ENCODE measurements around the gene TUBGCP2.

The TUBGCP2 gene, protein sequence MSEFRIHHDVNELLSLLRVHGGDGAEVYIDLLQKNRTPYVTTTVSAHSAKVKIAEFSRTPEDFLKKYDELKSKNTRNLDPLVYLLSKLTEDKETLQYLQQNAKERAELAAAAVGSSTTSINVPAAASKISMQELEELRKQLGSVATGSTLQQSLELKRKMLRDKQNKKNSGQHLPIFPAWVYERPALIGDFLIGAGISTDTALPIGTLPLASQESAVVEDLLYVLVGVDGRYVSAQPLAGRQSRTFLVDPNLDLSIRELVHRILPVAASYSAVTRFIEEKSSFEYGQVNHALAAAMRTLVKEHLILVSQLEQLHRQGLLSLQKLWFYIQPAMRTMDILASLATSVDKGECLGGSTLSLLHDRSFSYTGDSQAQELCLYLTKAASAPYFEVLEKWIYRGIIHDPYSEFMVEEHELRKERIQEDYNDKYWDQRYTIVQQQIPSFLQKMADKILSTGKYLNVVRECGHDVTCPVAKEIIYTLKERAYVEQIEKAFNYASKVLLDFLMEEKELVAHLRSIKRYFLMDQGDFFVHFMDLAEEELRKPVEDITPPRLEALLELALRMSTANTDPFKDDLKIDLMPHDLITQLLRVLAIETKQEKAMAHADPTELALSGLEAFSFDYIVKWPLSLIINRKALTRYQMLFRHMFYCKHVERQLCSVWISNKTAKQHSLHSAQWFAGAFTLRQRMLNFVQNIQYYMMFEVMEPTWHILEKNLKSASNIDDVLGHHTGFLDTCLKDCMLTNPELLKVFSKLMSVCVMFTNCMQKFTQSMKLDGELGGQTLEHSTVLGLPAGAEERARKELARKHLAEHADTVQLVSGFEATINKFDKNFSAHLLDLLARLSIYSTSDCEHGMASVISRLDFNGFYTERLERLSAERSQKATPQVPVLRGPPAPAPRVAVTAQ

GRCh38 chr10:133308421-133309099, at the start of gene TUBGCP2, which contains the start of gene ZNF511:
TSS of gene TUBGCP2 (minus strand) at chr10:133308872. CDS start at chr10:133302941, 5,931 bp downstream.
TSS of gene ZNF511 (plus strand) at chr10:133308914. CDS start at chr10:133308944, 30 bp downstream.
- H3K4me3 ChIP-seq (replicated peaks in 1 of 2; ENCODE audit: low read depth in 2 of 2, low read length in 2 of 2) = peak within 1 kb of the TSS; percentile 71 to 78
- TF ChIP-seq, protein P1, sequence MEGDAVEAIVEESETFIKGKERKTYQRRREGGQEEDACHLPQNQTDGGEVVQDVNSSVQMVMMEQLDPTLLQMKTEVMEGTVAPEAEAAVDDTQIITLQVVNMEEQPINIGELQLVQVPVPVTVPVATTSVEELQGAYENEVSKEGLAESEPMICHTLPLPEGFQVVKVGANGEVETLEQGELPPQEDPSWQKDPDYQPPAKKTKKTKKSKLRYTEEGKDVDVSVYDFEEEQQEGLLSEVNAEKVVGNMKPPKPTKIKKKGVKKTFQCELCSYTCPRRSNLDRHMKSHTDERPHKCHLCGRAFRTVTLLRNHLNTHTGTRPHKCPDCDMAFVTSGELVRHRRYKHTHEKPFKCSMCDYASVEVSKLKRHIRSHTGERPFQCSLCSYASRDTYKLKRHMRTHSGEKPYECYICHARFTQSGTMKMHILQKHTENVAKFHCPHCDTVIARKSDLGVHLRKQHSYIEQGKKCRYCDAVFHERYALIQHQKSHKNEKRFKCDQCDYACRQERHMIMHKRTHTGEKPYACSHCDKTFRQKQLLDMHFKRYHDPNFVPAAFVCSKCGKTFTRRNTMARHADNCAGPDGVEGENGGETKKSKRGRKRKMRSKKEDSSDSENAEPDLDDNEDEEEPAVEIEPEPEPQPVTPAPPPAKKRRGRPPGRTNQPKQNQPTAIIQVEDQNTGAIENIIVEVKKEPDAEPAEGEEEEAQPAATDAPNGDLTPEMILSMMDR (IDR thresholded peaks at IDR 0.05; ENCODE audit: low read depth, low read length) = peak; percentile 3
- peak; percentile 80 to 89 for DNase-seq (ENCODE audit: low read depth in 2 of 2)

DNA sequence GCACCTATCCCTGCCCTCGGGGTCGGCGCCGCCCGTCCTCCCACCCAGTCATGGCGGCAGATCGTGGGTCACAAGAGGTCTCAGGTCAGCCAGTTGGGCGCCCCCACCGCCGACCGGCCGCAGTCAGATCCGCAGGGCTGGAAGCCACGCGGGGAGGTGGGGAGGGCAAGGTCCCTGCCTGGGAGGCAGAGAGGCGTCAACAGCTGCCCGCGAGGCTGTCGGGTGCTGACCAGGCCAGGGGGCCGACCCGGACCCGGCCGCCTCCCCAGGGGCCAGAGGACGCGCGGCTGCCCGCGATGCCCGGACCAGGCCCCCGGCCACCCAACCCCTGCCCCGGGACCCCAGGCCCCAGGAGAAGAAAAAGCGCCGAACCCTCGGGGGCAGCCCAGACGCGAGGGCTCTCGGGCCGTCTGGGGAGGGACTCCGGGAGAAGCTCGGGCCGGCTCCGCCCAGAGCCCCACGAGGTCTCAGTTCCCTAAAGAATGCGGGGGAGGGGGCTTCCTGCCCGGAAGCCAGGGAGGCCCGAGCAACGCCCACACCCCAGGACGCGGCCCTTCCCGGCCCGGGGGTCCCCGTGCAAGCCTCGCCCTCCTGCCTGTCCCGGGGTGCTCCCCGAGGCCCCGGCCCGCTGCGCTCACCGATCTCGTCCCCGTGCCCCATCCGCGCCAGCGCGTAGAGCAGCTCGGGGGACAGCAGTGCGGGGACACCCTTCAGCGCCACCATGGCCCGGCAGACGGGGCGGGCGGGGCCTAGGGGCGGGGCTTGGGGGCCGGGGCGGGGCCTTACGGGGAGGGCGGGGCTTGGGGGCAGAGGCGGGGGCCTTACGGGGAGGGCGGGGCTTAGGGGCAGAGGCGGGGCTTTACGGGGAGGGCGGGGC, 48.9 kb upstream of the TUBGCP2 start, which contains the start of gene FUOM:
TSS of gene FUOM (minus strand) at position 735 of the 877 bp plus-strand sequence. CDS start at position 723, 12 bp downstream.
- TF ChIP-seq, protein P1 (IDR thresholded peaks at IDR 0.05; ENCODE audit: low read depth, low read length) = no peak
- peak within 1 kb of the TSS; percentile 50 to 53 for H3K4me3 ChIP-seq (replicated peaks in 1 of 2; ENCODE audit: low read depth in 2 of 2, low read length in 2 of 2)
- DNase-seq (ENCODE audit: low read depth in 2 of 2) = peak in 1 of 2 donors; percentile 64

GRCh38 chr10:133356549-133357284, 48.0 kb upstream of the TUBGCP2 start:
- TF ChIP-seq, protein P1 (IDR thresholded peaks at IDR 0.05; ENCODE audit: low read depth, low read length) = no peak
- peak overlapping the region; percentile 50 to 53 for H3K4me3 ChIP-seq (replicated peaks in 1 of 2; ENCODE audit: low read depth in 2 of 2, low read length in 2 of 2)
- no peak for DNase-seq (ENCODE audit: low read depth in 2 of 2)

DNA sequence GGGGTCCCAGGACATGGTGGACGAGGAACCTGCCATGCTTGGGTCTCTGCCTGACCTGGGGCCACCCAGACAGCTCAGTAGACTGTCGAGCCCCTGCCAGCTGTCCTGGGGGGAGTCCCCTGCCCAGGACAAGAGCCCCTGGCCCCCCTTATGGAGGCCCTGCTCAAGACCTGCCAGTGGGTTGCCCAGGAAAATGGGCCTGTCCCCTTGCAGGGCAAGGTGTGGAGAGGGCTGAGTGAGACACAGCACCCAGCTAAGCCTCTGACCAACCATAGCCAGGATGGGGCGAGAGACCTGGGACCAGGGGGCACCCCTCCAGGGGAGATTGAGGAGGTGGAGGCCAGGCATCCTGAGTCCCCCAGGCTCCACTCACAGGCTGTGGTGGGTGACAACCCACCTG, 47.3 kb upstream of the TUBGCP2 start:
- DNase-seq (ENCODE audit: low read depth in 2 of 2) = no peak
- TF ChIP-seq, protein P1 (IDR thresholded peaks at IDR 0.05; ENCODE audit: low read depth, low read length) = no peak
- H3K4me3 ChIP-seq (replicated peaks in 1 of 2; ENCODE audit: low read depth in 2 of 2, low read length in 2 of 2) = no peak overlapping the region

DNA sequence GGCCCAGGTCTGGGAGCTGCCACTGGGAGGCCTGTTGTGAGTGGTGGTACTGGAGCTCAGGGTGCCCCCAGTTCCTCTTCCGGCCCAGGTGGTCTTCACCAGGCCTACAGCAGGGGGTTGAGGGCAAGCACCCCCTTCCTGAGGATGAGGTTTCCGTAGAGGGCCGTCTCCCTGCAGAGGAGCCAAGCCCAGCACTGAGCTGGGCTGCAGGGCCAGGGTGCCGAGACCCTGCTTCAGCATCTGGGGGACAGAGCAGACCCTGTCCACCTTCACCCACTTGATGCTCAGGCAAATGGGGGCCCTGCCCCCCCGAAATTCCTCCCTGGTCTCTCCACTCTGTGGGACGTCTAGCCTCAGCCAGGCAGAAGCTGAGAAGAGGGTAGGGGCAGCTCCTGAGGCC, 46.6 kb upstream of the TUBGCP2 start:
- no peak overlapping the region for H3K4me3 ChIP-seq (replicated peaks in 1 of 2; ENCODE audit: low read depth in 2 of 2, low read length in 2 of 2)
- TF ChIP-seq, protein P1 (IDR thresholded peaks at IDR 0.05; ENCODE audit: low read depth, low read length) = no peak
- no peak for DNase-seq (ENCODE audit: low read depth in 2 of 2)
